H1 (cell line): ENCODE data around the gene FAAH2. TPM values are rescaled to one million over a fixed set of nuclear protein-coding genes. Genes with fewer than 3 reads are reported as not detected.

Experiments
- CTCF ChIA-PET: fragments of 300-600 bp; sonication (Branson Sonifier 250); formaldehyde crosslinking; loops from one replicate; lab custom pipeline; 2021; ENCODE audit not compliant: partially characterized antibody; lab: Charles Lee
- POLR2A ChIA-PET: fragments of 300-600 bp; sonication (Branson Sonifier 250); formaldehyde crosslinking; loops from one replicate; lab custom pipeline; 2021; ENCODE audit warnings: inconsistent platforms; ENCODE audit not compliant: partially characterized antibody; lab: Charles Lee
- DNase-seq, 2 experiments: peaks; one replicate each; pipeline versions ENCODE4 v3.0.0 to v3.0.0-alpha.2; 2010 to 2022; ENCODE audit warnings: low spot score in 2 of 2, low read depth in 1 of 2, mixed read lengths in 1 of 2
- FAIRE-seq: peaks from 2 replicates; lab custom pipeline; 2011; peaks lifted over from hg19 to GRCh38; lab: Jason Lieb, UNC
- H2AFZ ChIP-seq: 2 replicates; pipeline ENCODE4 v1.8.1; 2012; ENCODE audit warnings: low read length, inconsistent platforms
- H2AK5ac ChIP-seq: 2 replicates; pipeline ENCODE4 v1.6.1; 2013; ENCODE audit warnings: low read depth, low read length
- H2BK120ac ChIP-seq: replicated peaks from 2 replicates; pipeline ENCODE3; 2013; ENCODE audit warnings: low read depth, low read length, inconsistent platforms
- H2BK12ac ChIP-seq: 2 replicates; pipeline ENCODE4 v1.6.1; 2013; ENCODE audit warnings: low read depth, low read length
- H2BK15ac ChIP-seq: 2 replicates; pipeline ENCODE4 v1.6.1; 2013; ENCODE audit warnings: low read length
- H2BK20ac ChIP-seq: 2 replicates; pipeline ENCODE4 v1.6.1; 2013; ENCODE audit warnings: low read length
- H2BK5ac ChIP-seq: 2 replicates; pipeline ENCODE4 v1.6.1; 2013; ENCODE audit warnings: low read depth, low read length
- H3K14ac ChIP-seq: 2 replicates; pipeline ENCODE4 v1.6.1; 2013; ENCODE audit warnings: inconsistent platforms; ENCODE audit not compliant: insufficient read length
- H3K18ac ChIP-seq: 2 replicates; pipeline ENCODE4 v1.6.1; 2013; ENCODE audit warnings: low read length; ENCODE audit errors: extremely low read depth
- H3K23ac ChIP-seq: 2 replicates; pipeline ENCODE4 v1.6.1; 2013; ENCODE audit warnings: inconsistent platforms; ENCODE audit not compliant: insufficient read length
- H3K23me2 ChIP-seq: 2 replicates; pipeline ENCODE4 v1.6.1; 2013; ENCODE audit warnings: low read depth, low read length
- H3K27ac ChIP-seq: 2 replicates; pipeline ENCODE4 v1.6.1; 2011; ENCODE audit warnings: low read depth, low read length, inconsistent platforms
- H3K27me3 ChIP-seq, 4 experiments: replicated peaks in 1 of 4; 1 replicate in 1 of 4; 2 replicates in 3 of 4; pipeline versions ENCODE4 v1.6.1 to v1.8.1; 2011 to 2013; ENCODE audit warnings: low read length in 3 of 4, mild to moderate bottlenecking in 3 of 4, inconsistent platforms in 2 of 4, mixed read lengths in 2 of 4, moderate library complexity in 1 of 4; ENCODE audit not compliant: control insufficient read depth in 3 of 4, insufficient read depth in 3 of 4; ENCODE audit errors: extremely low read depth in 1 of 4
- H3K36me3 ChIP-seq, 4 experiments: 2 replicates each; pipeline versions ENCODE4 v1.6.1 to v1.8.1; 2011 to 2013; ENCODE audit warnings: mild to moderate bottlenecking in 4 of 4, low read length in 3 of 4, moderate library complexity in 2 of 4, control low read depth in 1 of 4, inconsistent platforms in 1 of 4; ENCODE audit not compliant: insufficient read depth in 4 of 4, control insufficient read depth in 2 of 4
- H3K4ac ChIP-seq: replicated peaks from 2 replicates; pipeline ENCODE3; 2013; ENCODE audit warnings: low read length, low read depth, mixed read lengths, inconsistent platforms; ENCODE audit not compliant: insufficient read length
- H3K4me1 ChIP-seq, 4 experiments: replicated peaks in 1 of 4; 1 replicate in 1 of 4; 2 replicates in 3 of 4; pipeline versions ENCODE4 v1.6.1 to v1.8.1; 2011 to 2013; ENCODE audit warnings: low read length in 3 of 4, inconsistent platforms in 2 of 4, mixed read lengths in 1 of 4; ENCODE audit not compliant: insufficient read depth in 4 of 4, control insufficient read depth in 3 of 4
- H3K4me2 ChIP-seq, 2 experiments: 2 replicates each; pipeline versions ENCODE4 v1.6.1 to v1.8.1; 2011 to 2013; ENCODE audit warnings: low read depth in 2 of 2, low read length in 2 of 2, control low read depth in 1 of 2, inconsistent platforms in 1 of 2, mild to moderate bottlenecking in 1 of 2; ENCODE audit not compliant: insufficient read depth in 1 of 2
- H3K4me3 ChIP-seq, 4 experiments: fragments of 200-600, 300-600 bp in 1 of 4; sonication (generic), shearing (Covaris generic), sonication (Bioruptor Twin) in 1 of 4; 2 replicates each; pipeline versions ENCODE4 v1.5.1 to v1.8.1; 2011 to 2016; ENCODE audit warnings: low read length in 4 of 4, low read depth in 3 of 4, control low read depth in 2 of 4, inconsistent platforms in 2 of 4, mild to moderate bottlenecking in 2 of 4, mixed read lengths in 1 of 4, moderate library complexity in 1 of 4; ENCODE audit not compliant: insufficient read depth in 2 of 4; ENCODE audit errors: extremely low read depth in 1 of 4
- H3K56ac ChIP-seq: replicated peaks from 2 replicates; pipeline ENCODE3; 2013; ENCODE audit warnings: low read depth, mild to moderate bottlenecking, mixed read lengths, low read length, inconsistent platforms; ENCODE audit not compliant: insufficient read length
- H3K79me1 ChIP-seq: 2 replicates; pipeline ENCODE4 v1.6.1; 2013; ENCODE audit warnings: low read depth, low read length, control low read depth
- H3K79me2 ChIP-seq, 2 experiments: 2 replicates each; pipeline versions ENCODE4 v1.6.1 to v1.8.1; 2012 to 2013; ENCODE audit warnings: low read length in 2 of 2, mild to moderate bottlenecking in 2 of 2, inconsistent platforms in 1 of 2; ENCODE audit not compliant: insufficient read depth in 2 of 2, control insufficient read depth in 1 of 2
- H3K9ac ChIP-seq, 4 experiments: replicated peaks in 1 of 4; 1 replicate in 1 of 4; 2 replicates in 3 of 4; pipeline versions ENCODE4 v1.6.1 to v1.8.1; 2011 to 2013; ENCODE audit warnings: low read depth in 3 of 4, low read length in 3 of 4, control low read depth in 2 of 4, mild to moderate bottlenecking in 2 of 4, moderate library complexity in 2 of 4, inconsistent platforms in 1 of 4; ENCODE audit errors: extremely low read depth in 1 of 4
- H3K9me3 ChIP-seq, 2 experiments: 2 replicates each; pipeline versions ENCODE4 v1.6.1 to v1.8.1; 2012 to 2013; ENCODE audit warnings: mild to moderate bottlenecking in 2 of 2, moderate library complexity in 2 of 2, control low read depth in 1 of 2, inconsistent platforms in 1 of 2, low read depth in 1 of 2, low read length in 1 of 2, mixed read lengths in 1 of 2; ENCODE audit not compliant: insufficient read depth in 2 of 2
- H4K20me1 ChIP-seq, 2 experiments: replicated peaks in 1 of 2; 2 replicates each; pipeline versions ENCODE3 to v1.8.1; 2011 to 2013; ENCODE audit warnings: inconsistent platforms in 2 of 2, low read length in 2 of 2, mild to moderate bottlenecking in 1 of 2; ENCODE audit not compliant: insufficient read depth in 2 of 2, control insufficient read depth in 1 of 2
- H4K5ac ChIP-seq: 2 replicates; pipeline ENCODE4 v1.6.1; 2013; ENCODE audit warnings: low read length, low read depth, mixed read lengths, inconsistent platforms; ENCODE audit not compliant: insufficient read length
- H4K8ac ChIP-seq: 2 replicates; pipeline ENCODE4 v1.8.0; 2013; ENCODE audit warnings: mild to moderate bottlenecking, moderate library complexity, low read length, inconsistent platforms; ENCODE audit not compliant: insufficient read depth; ENCODE audit errors: extremely low read depth
- H4K91ac ChIP-seq: replicated peaks from 2 replicates; pipeline ENCODE3; 2013; ENCODE audit warnings: low read length, mixed read lengths, inconsistent platforms; ENCODE audit not compliant: insufficient read length
- ASH2L ChIP-seq: fragments of 200-600, 300-600 bp; sonication (generic); IDR thresholded peaks from one replicate; pipeline ENCODE4 v1.7.1; 2017; ENCODE audit warnings: low read length
- CBX5 ChIP-seq: fragments of 300-800, 300-1000 bp; sonication (generic); IDR thresholded peaks from 2 replicates; pipeline ENCODE4 v1.7.1; 2016; ENCODE audit warnings: antibody characterized with exemption, low read length, low read depth
- EZH2 ChIP-seq: fragments of 200-600 bp; sonication (generic); IDR thresholded peaks from 2 replicates; pipeline ENCODE4 v1.7.1; 2012; ENCODE audit warnings: low read depth, mild to moderate bottlenecking, moderate library complexity, low read length, inconsistent platforms; ENCODE audit not compliant: severe bottlenecking
- FOSL1 ChIP-seq: IDR thresholded peaks from 2 replicates; pipeline ENCODE4 v1.6.1; 2011; ENCODE audit warnings: mild to moderate bottlenecking, low read depth, low read length, moderate library complexity; ENCODE audit not compliant: insufficient read depth
- HDAC2 ChIP-seq, 2 experiments: fragments of 300-600 bp in 1 of 2; sonication (generic) in 1 of 2; IDR thresholded peaks; 2 replicates each; pipeline ENCODE4 v1.6.1; 2011 to 2012; ENCODE audit warnings: low read depth in 2 of 2, low read length in 2 of 2, mild to moderate bottlenecking in 2 of 2, moderate library complexity in 2 of 2, borderline replicate concordance in 1 of 2, inconsistent platforms in 1 of 2
- POLR2A ChIP-seq, 2 experiments: IDR thresholded peaks; 1 replicate in 1 of 2; 2 replicates in 1 of 2; pipeline ENCODE4 v1.6.1; 2011; ENCODE audit warnings: low read depth in 2 of 2, low read length in 2 of 2, mild to moderate bottlenecking in 2 of 2; ENCODE audit errors: control extremely low read depth in 1 of 2
- RBBP5 ChIP-seq: IDR thresholded peaks from 2 replicates; pipeline ENCODE4 v1.7.1; 2012; ENCODE audit warnings: low read depth, mild to moderate bottlenecking, inconsistent platforms, low read length, moderate library complexity, borderline replicate concordance
- RFX5 ChIP-seq: IDR thresholded peaks from 2 replicates; pipeline ENCODE4 v1.6.1; 2011; ENCODE audit warnings: low read depth, low read length, improper control_type of control experiment, borderline replicate concordance
- SP2 ChIP-seq: IDR thresholded peaks from 2 replicates; pipeline ENCODE4 v1.6.1; 2012; ENCODE audit warnings: mild to moderate bottlenecking, low read length, inconsistent platforms
- TAF7 ChIP-seq: optimal IDR thresholded peaks from 2 replicates; pipeline ENCODE3; 2011; ENCODE audit warnings: low read depth, mild to moderate bottlenecking, inconsistent platforms, low read length, moderate library complexity, borderline replicate concordance
- TBP ChIP-seq: IDR thresholded peaks from 2 replicates; pipeline ENCODE4 v1.6.1; 2011; ENCODE audit warnings: low read depth, low read length, improper control_type of control experiment
- WGBS, 2 experiments: shearing (Covaris generic) in 1 of 2; methylation state at CpG; one replicate each; pipeline versions ENCODE4 v1.1.6 to v1.1.7; 2013 to 2015; ENCODE audit warnings: low lambda C conversion rate in 2 of 2, mixed read lengths in 2 of 2, inconsistent platforms in 1 of 2, low coverage in 1 of 2, missing lambda C conversion rate in 1 of 2; ENCODE audit not compliant: insufficient replicate concordance in 2 of 2, insufficient coverage in 1 of 2, insufficient read length in 1 of 2; ENCODE audit errors: extremely low coverage in 1 of 2, missing lambda C conversion rate in 1 of 2; 5-methylcytosine and 5-hydroxymethylcytosine counted together
- polyA plus RNA-seq, 7 experiments: library from polyadenylated mRNA; depleted of rRNA in 3 of 7; stranded (reverse) in 5 of 7; unstranded in 2 of 7; fragments of >200 nt in 5 of 7; fragments of 200-250 nt in 2 of 7; gene quantifications; 1 replicate in 5 of 7; 2 replicates in 1 of 7; 4 replicates in 1 of 7; pipeline versions ENCODE4 v1.2.1 to v1.2.3, GENCODE V29; 2011 to 2013; ENCODE audit warnings: missing spikeins in 2 of 7, mixed read lengths in 2 of 7
- total RNA-seq: library from RNA; stranded (reverse); fragmentation: NEBNext Ultra II Directional; extraction: Animal tissue kit (Norgen Biotek cat#: 25700); gene quantifications from 2 replicates; pipeline ENCODE4 v1.2.1, GENCODE V29; 2021

The FAAH2 gene
- total and polyA plus RNA-seq, 2 of the 8 experiments (the other 6 are each of a cell fraction or from before 2014, with no cell fraction given): 3.6 to 4.4 TPM

GRCh38 chrX:57422289-57422688 is 135.8 kb downstream of the FAAH2 start:
- Histone ChIP-seq H3K9ac (no peak overlapping the region), H3K56ac (no peak overlapping the region), H3K79me1 (no peaks in the 10 kb centered on the region), H4K8ac (no peak overlapping the region), H4K5ac (no peak overlapping the region), H4K91ac (no peak overlapping the region), H4K20me1 (no peaks in the 10 kb centered on the region), H3K4me3 (no peak overlapping the region), H2AK5ac (no peak overlapping the region), H3K14ac (no peak overlapping the region), H3K4ac (no peak overlapping the region), H3K36me3 (no peaks in the 10 kb centered on the region), H3K4me2 (no peak overlapping the region), H3K18ac (no peak overlapping the region), H3K23ac (no peak overlapping the region), H2BK12ac (no peak overlapping the region), H3K23me2 (no peaks in the 10 kb centered on the region), H2BK120ac (no peak overlapping the region), H3K27me3 (no peaks in the 10 kb centered on the region), H2AFZ (no peak overlapping the region), H3K4me1 (no peaks in the 10 kb centered on the region), H2BK15ac (no peak overlapping the region), H3K79me2 (no peaks in the 10 kb centered on the region), H3K27ac (no peak overlapping the region), H2BK5ac (no peak overlapping the region), H3K9me3 (no peaks in the 10 kb centered on the region), H2BK20ac (no peak overlapping the region)
- FAIRE-seq (no peak), DNase-seq (no peak)
- TF ChIP-seq TAF7 (no peak), EZH2 (no peak), FOSL1 (no peak), ASH2L (no peak), TBP (no peak), RBBP5 (no peak), SP2 (no peak), RFX5 (no peak), CBX5 (no peak), HDAC2 (IDR thresholded peaks at IDR 0.05; ENCODE audit: borderline replicate concordance in 1 of 2, low read depth in 2 of 2, low read length in 2 of 2) (no peak), POLR2A (IDR thresholded peaks at IDR 0.05; ENCODE audit: control extremely low read depth in 1 of 2, low read depth in 2 of 2, low read length in 2 of 2) (no peak)
- POLR2A ChIA-PET: no interaction called here
- CTCF ChIA-PET: no interaction called here
- WGBS, 2 experiments: 85% methylated on average over 2 of the region's 2 CpGs; no CpG with 5 or more reads in 1 of the 2 experiments
